Measurements from ENCODE around the gene COL11A1. TPM values are rescaled to one million over a fixed set of nuclear protein-coding genes. Genes with fewer than 3 reads are reported as not detected.

The COL11A1 gene
- total and polyA plus RNA-seq, 2 experiments from 2014 or later: 12.3 to 12.5 TPM

DNA sequence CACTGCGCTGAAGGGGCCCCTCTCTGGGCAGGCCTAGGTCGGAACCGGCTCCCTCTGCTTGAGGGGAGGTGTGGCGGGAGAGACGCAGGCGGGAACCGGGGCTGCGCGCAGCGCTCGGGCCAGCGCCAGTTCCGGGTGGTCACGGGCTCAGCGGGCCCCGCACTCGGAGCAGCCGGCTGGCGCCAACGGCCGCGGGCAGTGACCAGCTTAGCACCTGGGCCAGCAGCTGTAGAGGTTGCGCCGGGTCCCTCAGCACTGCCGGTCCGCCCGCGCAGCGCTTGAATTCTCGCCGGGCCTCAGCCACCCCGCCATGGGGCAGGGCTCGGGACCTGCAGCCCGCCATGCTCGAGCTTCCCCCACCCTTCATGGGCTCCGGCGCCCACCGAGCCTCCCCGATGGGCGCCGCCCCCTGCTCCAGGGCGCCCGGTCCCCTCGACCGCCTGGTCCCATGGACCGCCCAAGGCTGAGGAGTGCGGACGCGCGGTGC is 254.6 kb downstream of the COL11A1 start:
- Mint-ChIP-seq H3K27ac (no peak overlapping the region), H3K9me3 (peaks cover 29% of the 10 kb centered on the region), H3K4me3 (no peak overlapping the region), H3K4me1 (peaks cover 4% of the 10 kb centered on the region; the same call in 1 of the 3 replicates), H3K27me3 (ENCODE audit: insufficient read depth, low read depth, poor library complexity) (peaks cover 3% of the 10 kb centered on the region), H3K36me3 (ENCODE audit: low read depth) (peaks cover 23% of the 10 kb centered on the region; the same call in 2 of the 3 replicates)
- Histone ChIP-seq H2AFZ (peak overlapping the region; percentile 3), H3K79me2 (replicated peaks; ENCODE audit: insufficient read depth) (no peaks in the 10 kb centered on the region), H3F3A (replicated peaks; ENCODE audit: low read depth) (no peaks in the 10 kb centered on the region), H3K27ac (ENCODE audit: low read depth) (no peak overlapping the region), H3K4me3 (no peak overlapping the region), H3K36me3 (ENCODE audit: insufficient read depth) (no peaks in the 10 kb centered on the region), H3K27me3 (ENCODE audit: insufficient read depth) (no peaks in the 10 kb centered on the region), H3K4me1 (ENCODE audit: insufficient read depth) (no peaks in the 10 kb centered on the region), H3K9me2 (ENCODE audit: insufficient read depth) (no peaks in the 10 kb centered on the region), H3K4me2 (no peak overlapping the region), H4K20me1 (replicated peaks; ENCODE audit: insufficient read depth) (no peaks in the 10 kb centered on the region)
- DNase-seq (ENCODE audit: low spot score) (no peak), ATAC-seq (no peak)
- TF ChIP-seq EZH2phosphoT487 (IDR thresholded peaks at IDR 0.05; ENCODE audit: unreplicated experiment): no peak
- TF ChIP-seq, protein P1, sequence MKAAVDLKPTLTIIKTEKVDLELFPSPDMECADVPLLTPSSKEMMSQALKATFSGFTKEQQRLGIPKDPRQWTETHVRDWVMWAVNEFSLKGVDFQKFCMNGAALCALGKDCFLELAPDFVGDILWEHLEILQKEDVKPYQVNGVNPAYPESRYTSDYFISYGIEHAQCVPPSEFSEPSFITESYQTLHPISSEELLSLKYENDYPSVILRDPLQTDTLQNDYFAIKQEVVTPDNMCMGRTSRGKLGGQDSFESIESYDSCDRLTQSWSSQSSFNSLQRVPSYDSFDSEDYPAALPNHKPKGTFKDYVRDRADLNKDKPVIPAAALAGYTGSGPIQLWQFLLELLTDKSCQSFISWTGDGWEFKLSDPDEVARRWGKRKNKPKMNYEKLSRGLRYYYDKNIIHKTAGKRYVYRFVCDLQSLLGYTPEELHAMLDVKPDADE (IDR thresholded peaks at IDR 0.05): no peak
- TF ChIP-seq EZH2 (IDR thresholded peaks at IDR 0.05; ENCODE audit: low read depth, unreplicated experiment): no peak
- no peak for TF ChIP-seq ZNF114 (CRISPR knock-in tag; IDR thresholded peaks at IDR 0.05)
- TF ChIP-seq CREB1 (CRISPR knock-in tag; IDR thresholded peaks at IDR 0.05; ENCODE audit: low read depth): no peak
- TF ChIP-seq ZNF331 (CRISPR knock-in tag; IDR thresholded peaks at IDR 0.05; ENCODE audit: low read depth): no peak
- no peak for TF ChIP-seq STAT1 (IDR thresholded peaks at IDR 0.05; ENCODE audit: unreplicated experiment)
- TF ChIP-seq JUNB (IDR thresholded peaks at IDR 0.05; ENCODE audit: unreplicated experiment): no peak
- TF ChIP-seq, protein P2, sequence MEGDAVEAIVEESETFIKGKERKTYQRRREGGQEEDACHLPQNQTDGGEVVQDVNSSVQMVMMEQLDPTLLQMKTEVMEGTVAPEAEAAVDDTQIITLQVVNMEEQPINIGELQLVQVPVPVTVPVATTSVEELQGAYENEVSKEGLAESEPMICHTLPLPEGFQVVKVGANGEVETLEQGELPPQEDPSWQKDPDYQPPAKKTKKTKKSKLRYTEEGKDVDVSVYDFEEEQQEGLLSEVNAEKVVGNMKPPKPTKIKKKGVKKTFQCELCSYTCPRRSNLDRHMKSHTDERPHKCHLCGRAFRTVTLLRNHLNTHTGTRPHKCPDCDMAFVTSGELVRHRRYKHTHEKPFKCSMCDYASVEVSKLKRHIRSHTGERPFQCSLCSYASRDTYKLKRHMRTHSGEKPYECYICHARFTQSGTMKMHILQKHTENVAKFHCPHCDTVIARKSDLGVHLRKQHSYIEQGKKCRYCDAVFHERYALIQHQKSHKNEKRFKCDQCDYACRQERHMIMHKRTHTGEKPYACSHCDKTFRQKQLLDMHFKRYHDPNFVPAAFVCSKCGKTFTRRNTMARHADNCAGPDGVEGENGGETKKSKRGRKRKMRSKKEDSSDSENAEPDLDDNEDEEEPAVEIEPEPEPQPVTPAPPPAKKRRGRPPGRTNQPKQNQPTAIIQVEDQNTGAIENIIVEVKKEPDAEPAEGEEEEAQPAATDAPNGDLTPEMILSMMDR (conservative IDR thresholded peaks at IDR 0.05; ENCODE audit: low read depth in 2 of 2): no peak
- no peak for TF ChIP-seq POLR2AphosphoS5 (IDR thresholded peaks at IDR 0.05; ENCODE audit: low read depth)
- no peak for TF ChIP-seq NANOG (IDR thresholded peaks at IDR 0.05; ENCODE audit: borderline replicate concordance)
- TF ChIP-seq, protein P3, sequence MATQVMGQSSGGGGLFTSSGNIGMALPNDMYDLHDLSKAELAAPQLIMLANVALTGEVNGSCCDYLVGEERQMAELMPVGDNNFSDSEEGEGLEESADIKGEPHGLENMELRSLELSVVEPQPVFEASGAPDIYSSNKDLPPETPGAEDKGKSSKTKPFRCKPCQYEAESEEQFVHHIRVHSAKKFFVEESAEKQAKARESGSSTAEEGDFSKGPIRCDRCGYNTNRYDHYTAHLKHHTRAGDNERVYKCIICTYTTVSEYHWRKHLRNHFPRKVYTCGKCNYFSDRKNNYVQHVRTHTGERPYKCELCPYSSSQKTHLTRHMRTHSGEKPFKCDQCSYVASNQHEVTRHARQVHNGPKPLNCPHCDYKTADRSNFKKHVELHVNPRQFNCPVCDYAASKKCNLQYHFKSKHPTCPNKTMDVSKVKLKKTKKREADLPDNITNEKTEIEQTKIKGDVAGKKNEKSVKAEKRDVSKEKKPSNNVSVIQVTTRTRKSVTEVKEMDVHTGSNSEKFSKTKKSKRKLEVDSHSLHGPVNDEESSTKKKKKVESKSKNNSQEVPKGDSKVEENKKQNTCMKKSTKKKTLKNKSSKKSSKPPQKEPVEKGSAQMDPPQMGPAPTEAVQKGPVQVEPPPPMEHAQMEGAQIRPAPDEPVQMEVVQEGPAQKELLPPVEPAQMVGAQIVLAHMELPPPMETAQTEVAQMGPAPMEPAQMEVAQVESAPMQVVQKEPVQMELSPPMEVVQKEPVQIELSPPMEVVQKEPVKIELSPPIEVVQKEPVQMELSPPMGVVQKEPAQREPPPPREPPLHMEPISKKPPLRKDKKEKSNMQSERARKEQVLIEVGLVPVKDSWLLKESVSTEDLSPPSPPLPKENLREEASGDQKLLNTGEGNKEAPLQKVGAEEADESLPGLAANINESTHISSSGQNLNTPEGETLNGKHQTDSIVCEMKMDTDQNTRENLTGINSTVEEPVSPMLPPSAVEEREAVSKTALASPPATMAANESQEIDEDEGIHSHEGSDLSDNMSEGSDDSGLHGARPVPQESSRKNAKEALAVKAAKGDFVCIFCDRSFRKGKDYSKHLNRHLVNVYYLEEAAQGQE (IDR thresholded peaks at IDR 0.05; ENCODE audit: unreplicated experiment): no peak
- TF ChIP-seq, protein P4, sequence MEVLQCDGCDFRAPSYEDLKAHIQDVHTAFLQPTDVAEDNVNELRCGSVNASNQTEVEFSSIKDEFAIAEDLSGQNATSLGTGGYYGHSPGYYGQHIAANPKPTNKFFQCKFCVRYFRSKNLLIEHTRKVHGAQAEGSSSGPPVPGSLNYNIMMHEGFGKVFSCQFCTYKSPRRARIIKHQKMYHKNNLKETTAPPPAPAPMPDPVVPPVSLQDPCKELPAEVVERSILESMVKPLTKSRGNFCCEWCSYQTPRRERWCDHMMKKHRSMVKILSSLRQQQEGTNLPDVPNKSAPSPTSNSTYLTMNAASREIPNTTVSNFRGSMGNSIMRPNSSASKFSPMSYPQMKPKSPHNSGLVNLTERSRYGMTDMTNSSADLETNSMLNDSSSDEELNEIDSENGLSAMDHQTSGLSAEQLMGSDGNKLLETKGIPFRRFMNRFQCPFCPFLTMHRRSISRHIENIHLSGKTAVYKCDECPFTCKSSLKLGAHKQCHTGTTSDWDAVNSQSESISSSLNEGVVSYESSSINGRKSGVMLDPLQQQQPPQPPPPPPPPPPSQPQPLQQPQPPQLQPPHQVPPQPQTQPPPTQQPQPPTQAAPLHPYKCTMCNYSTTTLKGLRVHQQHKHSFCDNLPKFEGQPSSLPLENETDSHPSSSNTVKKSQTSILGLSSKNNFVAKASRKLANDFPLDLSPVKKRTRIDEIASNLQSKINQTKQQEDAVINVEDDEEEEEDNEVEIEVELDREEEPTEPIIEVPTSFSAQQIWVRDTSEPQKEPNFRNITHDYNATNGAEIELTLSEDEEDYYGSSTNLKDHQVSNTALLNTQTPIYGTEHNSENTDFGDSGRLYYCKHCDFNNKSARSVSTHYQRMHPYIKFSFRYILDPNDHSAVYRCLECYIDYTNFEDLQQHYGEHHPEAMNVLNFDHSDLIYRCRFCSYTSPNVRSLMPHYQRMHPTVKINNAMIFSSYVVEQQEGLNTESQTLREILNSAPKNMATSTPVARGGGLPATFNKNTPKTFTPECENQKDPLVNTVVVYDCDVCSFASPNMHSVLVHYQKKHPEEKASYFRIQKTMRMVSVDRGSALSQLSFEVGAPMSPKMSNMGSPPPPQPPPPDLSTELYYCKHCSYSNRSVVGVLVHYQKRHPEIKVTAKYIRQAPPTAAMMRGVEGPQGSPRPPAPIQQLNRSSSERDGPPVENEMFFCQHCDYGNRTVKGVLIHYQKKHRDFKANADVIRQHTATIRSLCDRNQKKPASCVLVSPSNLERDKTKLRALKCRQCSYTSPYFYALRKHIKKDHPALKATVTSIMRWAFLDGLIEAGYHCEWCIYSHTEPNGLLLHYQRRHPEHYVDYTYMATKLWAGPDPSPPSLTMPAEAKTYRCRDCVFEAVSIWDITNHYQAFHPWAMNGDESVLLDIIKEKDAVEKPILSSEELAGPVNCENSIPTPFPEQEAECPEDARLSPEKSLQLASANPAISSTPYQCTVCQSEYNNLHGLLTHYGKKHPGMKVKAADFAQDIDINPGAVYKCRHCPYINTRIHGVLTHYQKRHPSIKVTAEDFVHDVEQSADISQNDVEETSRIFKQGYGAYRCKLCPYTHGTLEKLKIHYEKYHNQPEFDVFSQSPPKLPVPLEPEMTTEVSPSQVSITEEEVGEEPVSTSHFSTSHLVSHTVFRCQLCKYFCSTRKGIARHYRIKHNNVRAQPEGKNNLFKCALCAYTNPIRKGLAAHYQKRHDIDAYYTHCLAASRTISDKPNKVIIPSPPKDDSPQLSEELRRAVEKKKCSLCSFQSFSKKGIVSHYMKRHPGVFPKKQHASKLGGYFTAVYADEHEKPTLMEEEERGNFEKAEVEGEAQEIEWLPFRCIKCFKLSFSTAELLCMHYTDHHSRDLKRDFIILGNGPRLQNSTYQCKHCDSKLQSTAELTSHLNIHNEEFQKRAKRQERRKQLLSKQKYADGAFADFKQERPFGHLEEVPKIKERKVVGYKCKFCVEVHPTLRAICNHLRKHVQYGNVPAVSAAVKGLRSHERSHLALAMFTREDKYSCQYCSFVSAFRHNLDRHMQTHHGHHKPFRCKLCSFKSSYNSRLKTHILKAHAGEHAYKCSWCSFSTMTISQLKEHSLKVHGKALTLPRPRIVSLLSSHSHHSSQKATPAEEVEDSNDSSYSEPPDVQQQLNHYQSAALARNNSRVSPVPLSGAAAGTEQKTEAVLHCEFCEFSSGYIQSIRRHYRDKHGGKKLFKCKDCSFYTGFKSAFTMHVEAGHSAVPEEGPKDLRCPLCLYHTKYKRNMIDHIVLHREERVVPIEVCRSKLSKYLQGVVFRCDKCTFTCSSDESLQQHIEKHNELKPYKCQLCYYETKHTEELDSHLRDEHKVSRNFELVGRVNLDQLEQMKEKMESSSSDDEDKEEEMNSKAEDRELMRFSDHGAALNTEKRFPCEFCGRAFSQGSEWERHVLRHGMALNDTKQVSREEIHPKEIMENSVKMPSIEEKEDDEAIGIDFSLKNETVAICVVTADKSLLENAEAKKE (CRISPR knock-in tag; IDR thresholded peaks at IDR 0.05): no peak

Data from GM23338 (cell line).